Loucy (cell line): ENCODE results near the gene PROZ.

Source experiments
- H2AFZ ChIP-seq: fragments of 200-600 bp; sonication (generic); 2 replicates; pipeline ENCODE4 v1.6.0; 2016; ENCODE audit warnings: antibody characterized with exemption, mild to moderate bottlenecking, low read length, moderate library complexity
- H3F3A ChIP-seq: fragments of 200-600 bp; 2 replicates; pipeline ENCODE4 v1.6.0; 2016; ENCODE audit warnings: antibody characterized with exemption, low read depth, mild to moderate bottlenecking
- H3K27me3 ChIP-seq: fragments of 200-600 bp; sonication (generic); 2 replicates; pipeline ENCODE4 v1.6.1; 2014; ENCODE audit warnings: low read length, mild to moderate bottlenecking; ENCODE audit not compliant: insufficient read depth, poor library complexity, severe bottlenecking
- H3K36me3 ChIP-seq: fragments of 200-600 bp; sonication (generic); 2 replicates; pipeline ENCODE4 v1.6.1; 2016; ENCODE audit warnings: low read length; ENCODE audit not compliant: insufficient read depth
- H3K4me1 ChIP-seq: fragments of 200-600 bp; sonication (generic); 2 replicates; pipeline ENCODE4 v1.5.1; 2014; ENCODE audit warnings: low read length, mild to moderate bottlenecking; ENCODE audit not compliant: insufficient read depth, poor library complexity, severe bottlenecking
- H3K4me2 ChIP-seq: fragments of 200-600 bp; sonication (generic); 2 replicates; pipeline ENCODE4 v1.6.0; 2014; ENCODE audit warnings: antibody characterized with exemption, low read length, low read depth, mild to moderate bottlenecking; ENCODE audit not compliant: poor library complexity, severe bottlenecking
- H3K4me3 ChIP-seq: fragments of 200-600 bp; sonication (generic); 2 replicates; pipeline ENCODE4 v1.5.1; 2014; ENCODE audit warnings: low read length, mild to moderate bottlenecking, mixed read lengths; ENCODE audit not compliant: poor library complexity, severe bottlenecking
- H3K79me2 ChIP-seq: fragments of 200-600 bp; sonication (generic); 2 replicates; pipeline ENCODE4 v1.6.1; 2014; ENCODE audit warnings: low read length; ENCODE audit not compliant: insufficient read depth
- H3K9ac ChIP-seq: fragments of 200-600 bp; sonication (generic); 2 replicates; pipeline ENCODE4 v1.6.0; 2014; ENCODE audit warnings: mild to moderate bottlenecking, low read depth, low read length, moderate library complexity; ENCODE audit not compliant: poor library complexity, severe bottlenecking
- H3K9me2 ChIP-seq: fragments of 200-600 bp; sonication (generic); replicated peaks from 2 replicates; pipeline ENCODE4 v1.6.1; 2016; ENCODE audit warnings: low read depth, low read length, mixed read lengths
- H3K9me3 ChIP-seq: fragments of 200-600 bp; sonication (generic); 2 replicates; pipeline ENCODE4 v1.6.1; 2014; ENCODE audit warnings: mild to moderate bottlenecking, antibody characterized with exemption, low read length, low read depth; ENCODE audit not compliant: insufficient read depth
- H4K20me1 ChIP-seq: fragments of 200-600 bp; sonication (generic); 2 replicates; pipeline ENCODE4 v1.6.0; 2014; ENCODE audit warnings: antibody characterized with exemption, low read length, mild to moderate bottlenecking; ENCODE audit not compliant: insufficient read depth, poor library complexity, severe bottlenecking
- CTCF ChIP-seq: fragments of 200-600 bp; sonication (generic); conservative IDR thresholded peaks from 2 replicates; pipeline ENCODE4 v1.5.1; 2014; ENCODE audit warnings: mild to moderate bottlenecking, antibody characterized with exemption, low read length
- EZH2phosphoT487 ChIP-seq: fragments of 200-600 bp; IDR thresholded peaks from 2 replicates; pipeline ENCODE4 v1.6.1; 2018; ENCODE audit warnings: antibody characterized with exemption, mild to moderate bottlenecking, moderate library complexity, borderline replicate concordance

PROZ gene

DNA sequence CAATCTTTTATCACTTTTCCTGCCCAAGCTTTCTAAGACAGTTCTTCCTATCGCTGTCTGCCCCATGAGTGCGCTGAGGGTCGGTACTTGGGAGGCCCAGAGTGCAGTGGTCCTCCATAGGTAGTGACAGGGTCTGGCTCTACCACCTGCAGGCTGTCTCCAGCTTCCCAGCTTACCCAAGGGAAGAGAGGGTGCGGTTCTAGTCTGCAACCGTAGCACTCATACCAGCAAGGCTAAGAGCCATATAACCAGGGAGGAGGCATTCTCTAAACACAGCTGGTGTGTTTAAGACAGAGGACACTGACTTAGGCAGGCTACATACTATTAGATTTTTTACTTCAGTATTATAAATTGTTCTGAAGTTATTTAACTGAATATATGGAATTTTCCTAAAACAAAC is 8.2 kb downstream of the PROZ start:
- H3K79me2 ChIP-seq, result no peaks in the 10 kb centered on the region
- TF ChIP-seq EZH2phosphoT487 (no peak), CTCF (no peak)

GRCh38 chr13:113167155-113167554 is 8.7 kb downstream of the PROZ start:
- Histone ChIP-seq H3K27me3 (no peaks in the 10 kb centered on the region), H3K9me2 (no peaks in the 10 kb centered on the region), H3K4me3 (no peak overlapping the region), H3K79me2 (no peaks in the 10 kb centered on the region), H3K36me3 (peaks cover 4% of the 10 kb centered on the region; the same call in 1 of the 2 replicates), H3F3A (no peaks in the 10 kb centered on the region), H3K4me1 (peaks cover 12% of the 10 kb centered on the region), H3K9me3 (no peaks in the 10 kb centered on the region), H4K20me1 (no peaks in the 10 kb centered on the region), H2AFZ (no peak overlapping the region), H3K4me2 (no peak overlapping the region), H3K9ac (no peak overlapping the region)
- TF ChIP-seq EZH2phosphoT487, result no peak
- TF ChIP-seq CTCF, result no peak

More for the DNA sequence above, 8.2 kb downstream of the PROZ start:
- no peak overlapping the region for H3K4me2 ChIP-seq
- peaks cover 12% of the 10 kb centered on the region for H3K4me1 ChIP-seq
- no peak overlapping the region for H3K9ac ChIP-seq
- H3K9me2 ChIP-seq, result no peaks in the 10 kb centered on the region
- no peak overlapping the region for H2AFZ ChIP-seq
- H3F3A ChIP-seq, result no peaks in the 10 kb centered on the region
- no peaks in the 10 kb centered on the region for H3K27me3 ChIP-seq
- H3K4me3 ChIP-seq, result no peak overlapping the region
- peaks cover 2% of the 10 kb centered on the region; the same call in 1 of the 2 replicates for H3K36me3 ChIP-seq
- no peaks in the 10 kb centered on the region for H3K9me3 ChIP-seq
- H4K20me1 ChIP-seq, result no peaks in the 10 kb centered on the region

DNA sequence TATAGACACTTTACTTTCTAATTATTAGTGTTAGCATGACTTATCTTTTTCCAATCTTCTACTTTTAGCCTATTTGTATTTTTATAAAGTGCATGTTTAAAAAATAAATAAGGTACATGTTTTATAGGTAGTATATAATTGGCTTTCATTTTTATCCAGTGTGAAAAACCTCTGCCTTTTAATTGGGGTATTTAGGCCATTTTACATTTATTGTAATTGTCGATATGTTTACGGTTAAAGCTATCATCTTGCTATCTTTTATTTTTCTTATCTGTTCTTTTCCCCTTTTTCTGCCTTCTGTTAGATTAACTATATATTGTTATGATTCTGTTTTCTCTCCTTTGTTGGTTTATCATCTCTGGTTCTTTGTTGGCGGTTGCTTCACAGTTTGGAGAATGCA is 9.1 kb downstream of the PROZ start:
- Histone ChIP-seq H3K9me2 (no peaks in the 10 kb centered on the region), H3K9ac (no peak overlapping the region), H3K36me3 (peaks cover 4% of the 10 kb centered on the region; the same call in 1 of the 2 replicates), H3K4me2 (no peak overlapping the region), H3F3A (no peaks in the 10 kb centered on the region), H2AFZ (no peak overlapping the region), H4K20me1 (no peaks in the 10 kb centered on the region), H3K4me1 (peaks cover 12% of the 10 kb centered on the region), H3K4me3 (no peak overlapping the region), H3K27me3 (no peaks in the 10 kb centered on the region), H3K79me2 (no peaks in the 10 kb centered on the region), H3K9me3 (no peaks in the 10 kb centered on the region)
- no peak for TF ChIP-seq CTCF
- no peak for TF ChIP-seq EZH2phosphoT487
